ENCODE results near the gene TNRC6B.
"Not testable (repeated sequence)": the region's sequence is repeated elsewhere in the genome, so short reads cannot be mapped to it uniquely, and the experiment has no call there.

The TNRC6B gene

DNA sequence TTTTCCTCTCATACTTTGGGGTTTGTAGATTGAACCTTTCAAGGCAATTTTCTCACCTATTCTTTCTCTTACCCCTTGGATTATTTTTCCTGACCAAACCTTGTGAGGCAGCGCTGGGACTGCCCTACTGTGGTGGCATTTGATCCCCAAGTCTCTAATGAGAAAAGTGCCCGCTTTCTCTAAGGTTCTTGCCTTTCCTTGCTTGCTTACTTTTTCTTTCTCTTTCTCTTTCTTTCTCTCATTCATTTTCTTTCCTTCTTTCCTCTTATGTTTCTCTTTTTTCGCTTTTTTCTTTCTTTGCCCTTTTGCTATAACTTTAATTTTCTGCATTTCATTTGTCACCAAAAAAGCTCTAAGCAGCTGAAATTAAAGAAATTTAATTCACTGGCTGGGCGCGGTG, 127.9 kb downstream of the TNRC6B start:
- TF ChIP-seq, protein P1, sequence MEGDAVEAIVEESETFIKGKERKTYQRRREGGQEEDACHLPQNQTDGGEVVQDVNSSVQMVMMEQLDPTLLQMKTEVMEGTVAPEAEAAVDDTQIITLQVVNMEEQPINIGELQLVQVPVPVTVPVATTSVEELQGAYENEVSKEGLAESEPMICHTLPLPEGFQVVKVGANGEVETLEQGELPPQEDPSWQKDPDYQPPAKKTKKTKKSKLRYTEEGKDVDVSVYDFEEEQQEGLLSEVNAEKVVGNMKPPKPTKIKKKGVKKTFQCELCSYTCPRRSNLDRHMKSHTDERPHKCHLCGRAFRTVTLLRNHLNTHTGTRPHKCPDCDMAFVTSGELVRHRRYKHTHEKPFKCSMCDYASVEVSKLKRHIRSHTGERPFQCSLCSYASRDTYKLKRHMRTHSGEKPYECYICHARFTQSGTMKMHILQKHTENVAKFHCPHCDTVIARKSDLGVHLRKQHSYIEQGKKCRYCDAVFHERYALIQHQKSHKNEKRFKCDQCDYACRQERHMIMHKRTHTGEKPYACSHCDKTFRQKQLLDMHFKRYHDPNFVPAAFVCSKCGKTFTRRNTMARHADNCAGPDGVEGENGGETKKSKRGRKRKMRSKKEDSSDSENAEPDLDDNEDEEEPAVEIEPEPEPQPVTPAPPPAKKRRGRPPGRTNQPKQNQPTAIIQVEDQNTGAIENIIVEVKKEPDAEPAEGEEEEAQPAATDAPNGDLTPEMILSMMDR (IDR thresholded peaks at IDR 0.05; ENCODE audit: borderline replicate concordance, insufficient read depth, low read depth, low read length): no peak

DNA sequence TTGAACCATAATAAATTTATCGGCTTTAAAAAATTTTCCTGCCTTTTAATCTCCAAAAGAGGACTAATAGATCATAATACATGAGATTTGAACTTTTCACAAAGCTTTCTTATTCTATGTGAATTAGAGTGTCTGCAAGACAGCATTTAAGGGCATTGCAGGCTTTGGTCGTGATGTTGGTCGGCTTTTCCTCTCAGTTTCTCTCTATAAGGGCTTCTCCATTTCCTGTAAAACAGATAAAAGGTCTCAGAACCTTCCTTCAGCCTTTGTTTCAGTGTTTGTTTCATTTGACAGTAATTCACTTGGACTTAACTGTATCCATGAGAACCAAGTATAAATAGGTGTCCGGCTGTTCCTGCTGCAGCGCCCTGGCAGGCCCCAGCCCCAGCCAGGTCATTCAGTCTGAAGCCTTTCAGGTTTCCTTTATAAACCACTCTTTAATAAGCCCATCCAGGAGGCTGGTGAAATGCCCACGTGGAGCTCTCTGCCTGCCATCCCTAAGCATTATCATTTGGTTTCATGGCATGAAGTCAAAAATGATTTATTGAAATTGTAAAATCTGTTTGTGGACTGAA, 131.4 kb downstream of the TNRC6B start:
- TF ChIP-seq, protein P1 (IDR thresholded peaks at IDR 0.05; ENCODE audit: borderline replicate concordance, insufficient read depth, low read depth, low read length): no peak

More for the DNA sequence above, 127.9 kb downstream of the TNRC6B start:
- H3K4me3 ChIP-seq (ENCODE audit: low read depth, low read length): no peak overlapping the region

DNA sequence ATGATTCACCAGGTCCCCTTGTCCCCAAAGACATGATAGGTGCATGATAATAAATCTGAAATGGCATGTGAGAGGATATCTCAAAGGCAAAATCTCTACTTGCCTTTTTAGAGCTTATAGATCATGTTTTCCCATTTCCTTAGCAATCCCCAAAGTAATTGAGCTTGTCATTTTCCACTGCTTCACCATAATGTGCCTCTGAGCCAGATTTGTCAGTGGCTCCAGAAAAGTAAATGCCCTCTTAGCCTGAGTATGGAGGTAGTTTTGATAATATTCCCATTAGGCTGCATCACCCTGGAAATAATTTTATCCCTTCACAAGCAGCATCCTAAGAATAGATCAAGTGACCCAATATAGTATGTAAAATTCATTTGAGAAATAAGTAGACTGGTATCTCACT, 131.9 kb downstream of the TNRC6B start:
- H3K4me3 ChIP-seq (ENCODE audit: low read depth, low read length): no peak overlapping the region
- TF ChIP-seq, protein P1 (IDR thresholded peaks at IDR 0.05; ENCODE audit: borderline replicate concordance, insufficient read depth, low read depth, low read length): no peak

More for the DNA sequence above, 131.4 kb downstream of the TNRC6B start:
- no peak overlapping the region for H3K4me3 ChIP-seq (ENCODE audit: low read depth, low read length)

DNA sequence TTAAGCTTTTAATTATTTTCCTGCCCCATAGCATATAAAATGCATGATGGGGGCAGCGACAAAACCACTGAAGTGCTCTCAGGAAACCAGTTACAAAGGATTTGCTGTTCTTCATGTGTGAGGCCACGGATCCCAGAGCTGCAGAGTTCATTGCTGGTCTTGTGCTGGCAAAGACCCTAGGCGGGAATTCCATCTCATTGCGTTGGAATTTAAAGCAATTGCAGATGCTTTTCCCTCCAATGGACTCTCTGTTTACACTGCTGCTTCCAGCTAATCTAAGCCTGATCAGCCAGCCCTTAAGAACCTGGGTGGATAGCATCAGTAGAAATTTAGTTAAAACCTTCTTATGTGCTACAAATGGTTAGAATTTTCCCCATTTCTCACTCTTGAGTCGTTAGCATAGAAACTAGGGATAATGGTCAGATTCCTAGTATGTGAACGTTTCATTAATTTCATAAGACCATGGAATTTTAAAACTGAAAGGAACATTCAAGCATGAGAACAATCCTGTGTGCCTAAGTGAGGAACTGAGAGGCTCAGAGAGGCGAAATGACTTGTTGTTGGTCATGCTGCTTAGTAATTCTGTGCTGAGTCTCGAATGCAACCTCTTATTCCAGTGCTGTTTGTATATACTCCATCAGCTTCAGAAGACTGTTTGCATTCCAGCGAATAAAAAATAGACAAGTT, 132.5 kb downstream of the TNRC6B start:
- TF ChIP-seq, protein P1 (IDR thresholded peaks at IDR 0.05; ENCODE audit: borderline replicate concordance, insufficient read depth, low read depth, low read length): no peak
- H3K4me3 ChIP-seq (ENCODE audit: low read depth, low read length): no peak overlapping the region

DNA sequence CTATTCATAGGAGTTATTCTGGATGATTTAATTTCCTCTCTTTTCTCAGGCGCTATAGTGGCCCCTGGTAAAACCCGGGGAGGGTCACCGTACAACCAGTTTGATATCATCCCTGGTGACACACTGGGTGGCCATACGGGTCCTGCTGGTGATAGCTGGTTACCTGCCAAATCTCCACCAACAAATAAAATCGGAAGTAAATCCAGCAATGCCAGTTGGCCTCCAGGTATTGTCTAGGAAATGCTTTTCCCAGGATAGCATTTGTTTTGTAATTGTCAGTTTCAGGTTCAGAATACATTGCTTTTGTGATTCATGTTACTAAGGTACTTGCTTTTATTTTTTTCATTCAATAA, 133.0 kb downstream of the TNRC6B start:
- TF ChIP-seq, protein P1 (IDR thresholded peaks at IDR 0.05; ENCODE audit: borderline replicate concordance, insufficient read depth, low read depth, low read length): no peak

DNA sequence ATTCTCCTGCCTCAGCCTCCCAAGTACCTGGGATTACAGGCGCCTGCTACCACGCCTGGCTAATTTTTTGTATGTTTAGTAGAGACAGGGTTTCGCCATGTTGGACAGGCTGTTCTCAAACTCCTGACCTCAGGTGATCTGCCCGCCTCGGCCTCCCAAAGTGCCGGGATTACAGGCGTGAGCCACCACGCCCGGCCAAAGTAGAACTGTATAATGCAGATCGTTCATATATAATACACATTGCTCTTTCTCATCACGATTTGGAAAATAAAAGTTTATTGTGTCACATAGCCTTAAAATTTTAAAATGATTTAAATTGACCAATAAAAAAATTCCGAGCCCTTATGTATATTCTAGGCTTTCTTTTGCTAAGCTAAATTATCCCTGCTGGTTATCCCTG, 133.9 kb downstream of the TNRC6B start:
- not testable (repeated sequence) for H3K4me3 ChIP-seq (ENCODE audit: low read depth, low read length)

More for the DNA sequence above, 133.0 kb downstream of the TNRC6B start:
- H3K4me3 ChIP-seq (ENCODE audit: low read depth, low read length): no peak overlapping the region

DNA sequence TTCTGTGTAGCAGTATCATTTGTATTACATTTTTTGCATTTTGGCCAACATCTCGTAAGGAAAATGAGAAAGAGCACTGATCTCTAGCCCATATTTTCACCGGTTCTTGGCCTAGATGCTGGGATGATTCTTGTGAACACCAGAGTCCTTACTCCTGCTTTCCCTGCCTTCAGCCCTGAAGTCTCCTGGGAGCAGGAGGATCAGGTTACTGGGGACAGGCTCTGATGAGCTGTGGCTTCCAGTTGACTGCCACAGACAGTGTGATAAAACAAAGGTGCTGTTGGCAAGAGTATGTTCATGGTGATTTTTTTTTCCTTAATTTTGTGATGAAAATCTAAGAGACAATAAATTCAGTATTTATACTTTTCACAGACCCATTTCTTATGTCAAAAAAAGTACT, 134.3 kb downstream of the TNRC6B start:
- H3K4me3 ChIP-seq (ENCODE audit: low read depth, low read length): no peak overlapping the region
- TF ChIP-seq, protein P1 (IDR thresholded peaks at IDR 0.05; ENCODE audit: borderline replicate concordance, insufficient read depth, low read depth, low read length): no peak
